Peyer's patch (tissue), 4 donors: ENCODE measurements around the gene ZMIZ1. TPM values are rescaled to one million over a fixed set of nuclear protein-coding genes. Genes with fewer than 3 reads are reported as not detected.
A peak's percentile ranks its signal among the peaks of the same experiment; 100 is the strongest.

ENCODE experiments used
- DNase-seq, 3 donors: peaks; one replicate each; pipeline ENCODE4 v3.0.0-alpha.2; 2017 to 2019
- H3K27ac ChIP-seq, 4 donors: fragments of 200-600 bp; sonication (generic); one replicate each; pipeline ENCODE4 v1.5.1; 2016 to 2019
- H3K27me3 ChIP-seq, 2 donors: fragments of 200-600 bp; sonication (generic); one replicate each; pipeline ENCODE4 v1.5.1; 2019
- H3K36me3 ChIP-seq, 3 donors: fragments of 200-600 bp; sonication (generic); one replicate each; pipeline ENCODE4 v1.5.1; 2016 to 2019
- H3K4me1 ChIP-seq, 4 donors: fragments of 200-600 bp; sonication (generic); one replicate each; pipeline ENCODE4 v1.5.1; 2016 to 2019
- H3K4me3 ChIP-seq, 4 donors: fragments of 200-600 bp; sonication (generic); 1 replicate in 3 of 4; 2 replicates in 1 of 4; pipeline ENCODE4 v1.5.1; 2016 to 2019; ENCODE audit warnings: mild to moderate bottlenecking in 1 of 4
- H3K9me3 ChIP-seq, 4 donors: fragments of 200-600 bp; sonication (generic); one replicate each; pipeline ENCODE4 v1.5.1; 2016 to 2019; ENCODE audit warnings: mild to moderate bottlenecking in 1 of 4
- CTCF ChIP-seq, 6 experiments: fragments of 450-650 bp in 4 of 6; fragments of 200-600 bp in 2 of 6; sonication (generic) in 1 of 6; IDR thresholded peaks; one replicate each; pipeline ENCODE4 v1.5.1; 2017 to 2019; ENCODE audit warnings: antibody characterized with exemption in 6 of 6, mild to moderate bottlenecking in 3 of 6, moderate library complexity in 1 of 6
- POLR2A ChIP-seq, 2 donors: fragments of 450-650 bp; IDR thresholded peaks; one replicate each; pipeline ENCODE4 v1.5.1; 2017; ENCODE audit warnings: antibody characterized with exemption in 2 of 2, mild to moderate bottlenecking in 2 of 2, moderate library complexity in 2 of 2
- total RNA-seq, 4 donors: library from RNA; depleted of rRNA; stranded (reverse); fragments of >200 nt; gene quantifications; one replicate each; pipeline ENCODE4 v1.1.0, GENCODE V29; 2016

ZMIZ1 gene
- total RNA-seq, 4 donors from 2014 or later: 40.4 to 86.7 (median 73.2) TPM

GRCh38 chr10:79078367-79079053 is 9.7 kb downstream of the ZMIZ1 start:
- Histone ChIP-seq H3K4me1 (peaks cover 0 to 100% (median 47%) of the 10 kb centered on the region in 4 donors), H3K27me3 (no peaks in the 10 kb centered on the region), H3K9me3 (no peaks in the 10 kb centered on the region), H3K4me3 (no peak overlapping the region), H3K27ac (peak overlapping the region in 3 of 4 donors; percentile 94 to 100 (median 97)), H3K36me3 (no peaks in the 10 kb centered on the region)
- no peak for TF ChIP-seq POLR2A (IDR thresholded peaks at IDR 0.05)
- TF ChIP-seq CTCF (IDR thresholded peaks at IDR 0.05): no peak
- DNase-seq: no peak

- H3K27ac ChIP-seq: peak overlapping the region in 3 of 4 donors; percentile 70 to 94 (median 82)
- no peak for TF ChIP-seq POLR2A (IDR thresholded peaks at IDR 0.05)
- no peak for TF ChIP-seq CTCF (IDR thresholded peaks at IDR 0.05)
- no peaks in the 10 kb centered on the region for H3K36me3 ChIP-seq
- H3K9me3 ChIP-seq: no peaks in the 10 kb centered on the region
- no peak overlapping the region for H3K4me3 ChIP-seq
- no peaks in the 10 kb centered on the region for H3K27me3 ChIP-seq
- DNase-seq: no peak
- H3K4me1 ChIP-seq: peaks cover 0 to 100% (median 48%) of the 10 kb centered on the region in 4 donors
Observed at GRCh38 chr10:79079054-79079397, 10.3 kb downstream of the ZMIZ1 start.

GRCh38 chr10:79079490-79080355 is 11.0 kb downstream of the ZMIZ1 start:
- Histone ChIP-seq H3K4me3 (no peak overlapping the region), H3K9me3 (no peaks in the 10 kb centered on the region), H3K36me3 (no peaks in the 10 kb centered on the region), H3K4me1 (peaks cover 3 to 100% (median 46%) of the 10 kb centered on the region in 4 donors), H3K27me3 (no peaks in the 10 kb centered on the region), H3K27ac (peak overlapping the region; percentile 19 to 94 (median 76))
- TF ChIP-seq POLR2A (IDR thresholded peaks at IDR 0.05): no peak
- TF ChIP-seq CTCF (IDR thresholded peaks at IDR 0.05): no peak
- DNase-seq: no peak

- Histone ChIP-seq H3K4me3 (no peak overlapping the region), H3K27me3 (no peaks in the 10 kb centered on the region), H3K4me1 (peaks cover 12 to 99% (median 38%) of the 10 kb centered on the region in 4 donors), H3K9me3 (no peaks in the 10 kb centered on the region), H3K27ac (peak overlapping the region; percentile 5 to 82 (median 22)), H3K36me3 (no peaks in the 10 kb centered on the region)
- no peak for TF ChIP-seq POLR2A (IDR thresholded peaks at IDR 0.05)
- no peak for TF ChIP-seq CTCF (IDR thresholded peaks at IDR 0.05)
- DNase-seq: no peak
Observed at GRCh38 chr10:79081353-79082034, 12.7 kb downstream of the ZMIZ1 start.

- DNase-seq: no peak
- TF ChIP-seq POLR2A (IDR thresholded peaks at IDR 0.05): no peak
- TF ChIP-seq CTCF (IDR thresholded peaks at IDR 0.05): no peak
- Histone ChIP-seq H3K27me3 (no peaks in the 10 kb centered on the region), H3K4me1 (peaks cover 12 to 99% (median 38%) of the 10 kb centered on the region in 4 donors), H3K4me3 (no peak overlapping the region), H3K9me3 (no peaks in the 10 kb centered on the region), H3K27ac (peak overlapping the region in 2 of 4 donors; percentile 26 to 82), H3K36me3 (no peaks in the 10 kb centered on the region)
Observed at GRCh38 chr10:79082035-79082373, 13.2 kb downstream of the ZMIZ1 start.
